Neural progenitor cell (in vitro differentiated cells): ENCODE data around the gene GCNA. TPM values are rescaled to one million over a fixed set of nuclear protein-coding genes. Genes with fewer than 3 reads are reported as not detected.

Source experiments
- DNase-seq: peaks from one replicate; pipeline ENCODE4 v3.0.0-alpha.2; 2016; ENCODE audit warnings: low spot score
- H2AFZ ChIP-seq: fragments of 200-600 bp; sonication (generic); replicated peaks from 2 replicates; pipeline ENCODE4 v1.6.1; 2016; ENCODE audit warnings: antibody characterized with exemption
- H3F3A ChIP-seq: fragments of 200-600 bp; sonication (generic); 2 replicates; pipeline ENCODE4 v1.6.1; 2016; ENCODE audit warnings: antibody characterized with exemption, low read depth
- H3K27ac ChIP-seq: fragments of 200-600 bp; sonication (generic); 2 replicates; pipeline ENCODE4 v1.5.1; 2016; ENCODE audit warnings: mild to moderate bottlenecking
- H3K27me3 ChIP-seq: fragments of 200-600 bp; sonication (generic); 2 replicates; pipeline ENCODE4 v1.6.1; 2016; ENCODE audit warnings: mild to moderate bottlenecking, moderate library complexity
- H3K36me3 ChIP-seq: fragments of 200-600 bp; sonication (generic); 2 replicates; pipeline ENCODE4 v1.5.1; 2016
- H3K4me1 ChIP-seq: fragments of 200-600 bp; sonication (generic); 2 replicates; pipeline ENCODE4 v1.6.1; 2016; ENCODE audit warnings: mixed run types
- H3K4me2 ChIP-seq: fragments of 200-600 bp; sonication (generic); 2 replicates; pipeline ENCODE4 v1.6.1; 2016
- H3K4me3 ChIP-seq: fragments of 200-600 bp; sonication (generic); 2 replicates; pipeline ENCODE4 v1.5.1; 2016
- H3K79me2 ChIP-seq: fragments of 200-600 bp; sonication (generic); 2 replicates; pipeline ENCODE4 v1.6.1; 2016; ENCODE audit warnings: low read depth
- H3K9ac ChIP-seq: fragments of 200-600 bp; sonication (generic); 2 replicates; pipeline ENCODE4 v1.6.1; 2016
- H3K9me3 ChIP-seq: fragments of 200-600 bp; sonication (generic); 2 replicates; pipeline ENCODE4 v1.5.1; 2016; ENCODE audit warnings: low read depth
- H4K20me1 ChIP-seq: fragments of 200-600 bp; sonication (generic); 2 replicates; pipeline ENCODE4 v1.6.1; 2016; ENCODE audit warnings: low read depth
- H3K27ac Mint-ChIP-seq: 3 replicates; pipeline ENCODE4 v1.8.0; 2021; ENCODE audit warnings: mixed read lengths
- H3K27me3 Mint-ChIP-seq: 2 replicates; pipeline ENCODE4 v1.8.0; 2022; ENCODE audit warnings: low read depth, mild to moderate bottlenecking, inconsistent platforms, moderate library complexity, mixed read lengths; ENCODE audit not compliant: insufficient read depth
- H3K36me3 Mint-ChIP-seq: 3 replicates; pipeline ENCODE4 v1.8.0; 2021; ENCODE audit warnings: mixed read lengths
- H3K4me1 Mint-ChIP-seq: 3 replicates; pipeline ENCODE4 v1.8.0; 2021; ENCODE audit warnings: mixed read lengths
- H3K4me3 Mint-ChIP-seq: 3 replicates; pipeline ENCODE4 v1.8.0; 2021; ENCODE audit warnings: mild to moderate bottlenecking, moderate library complexity, mixed read lengths
- H3K9me3 Mint-ChIP-seq: 3 replicates; pipeline ENCODE4 v1.8.0; 2020; ENCODE audit warnings: mixed read lengths
- CTCF ChIP-seq: fragments of 200-600 bp; sonication (generic); IDR thresholded peaks from 2 replicates; pipeline ENCODE4 v1.5.1; 2017; ENCODE audit warnings: antibody characterized with exemption, mild to moderate bottlenecking
- EZH2 ChIP-seq: fragments of 200-600 bp; sonication (generic); IDR thresholded peaks from 2 replicates; pipeline ENCODE4 v1.6.1; 2017; ENCODE audit warnings: antibody characterized with exemption, mild to moderate bottlenecking, moderate library complexity
- EZH2phosphoT487 ChIP-seq: fragments of 200-600 bp; sonication (generic); IDR thresholded peaks from 2 replicates; pipeline ENCODE4 v1.6.1; 2017; ENCODE audit warnings: antibody characterized with exemption
- total RNA-seq: library from RNA; depleted of rRNA; stranded (reverse); fragments of >200 nt; gene quantifications from 2 replicates; pipeline ENCODE4 v1.2.3, GENCODE V29; 2015; ENCODE audit warnings: low replicate concordance

The GCNA gene
- total RNA-seq, 1 donor from 2014 or later = 0.97 TPM

- H3K4me1 Mint-ChIP-seq = no peaks in the 10 kb centered on the region
- Histone ChIP-seq H2AFZ (no peak overlapping the region), H3F3A (no peaks in the 10 kb centered on the region), H3K27ac (no peak overlapping the region), H3K4me3 (no peak overlapping the region), H3K9me3 (no peaks in the 10 kb centered on the region), H3K27me3 (no peaks in the 10 kb centered on the region), H4K20me1 (no peaks in the 10 kb centered on the region), H3K4me1 (no peaks in the 10 kb centered on the region), H3K4me2 (no peak overlapping the region), H3K79me2 (no peaks in the 10 kb centered on the region), H3K9ac (no peak overlapping the region), H3K36me3 (no peaks in the 10 kb centered on the region)
- no peak for DNase-seq
- H3K36me3 Mint-ChIP-seq = peaks cover 2% of the 10 kb centered on the region
- TF ChIP-seq EZH2phosphoT487 = no peak
- no peak for TF ChIP-seq CTCF
- no peak for TF ChIP-seq EZH2
- H3K27me3 Mint-ChIP-seq = peaks cover 4% of the 10 kb centered on the region
- H3K27ac Mint-ChIP-seq = no peak overlapping the region
- peaks cover 21% of the 10 kb centered on the region for H3K9me3 Mint-ChIP-seq
- no peak overlapping the region for H3K4me3 Mint-ChIP-seq
Measured at GRCh38 chrX:71619193-71619592, 41.0 kb downstream of the GCNA start.

DNA sequence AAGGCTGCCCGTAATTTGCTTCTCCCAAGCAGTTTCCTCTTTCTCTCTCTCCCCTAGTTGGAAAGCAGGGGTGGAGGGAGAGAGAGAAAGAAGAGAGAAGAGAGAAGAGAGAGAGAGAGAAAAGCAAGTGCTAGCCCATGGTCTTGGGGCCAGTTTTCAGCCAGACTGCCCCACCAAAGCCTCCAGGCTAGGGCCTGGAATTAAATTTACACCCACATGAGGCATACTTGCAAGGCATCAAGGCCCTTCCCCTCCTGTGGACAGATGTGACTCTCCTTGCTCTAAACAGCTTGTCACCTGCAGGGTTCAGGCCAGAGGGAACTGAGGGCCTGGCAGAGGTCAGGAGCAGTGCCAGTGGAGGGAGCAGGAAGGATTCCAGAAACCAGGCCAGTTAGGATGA is 41.7 kb downstream of the GCNA start:
- Mint-ChIP-seq H3K27ac (no peak overlapping the region), H3K36me3 (peaks cover 2% of the 10 kb centered on the region), H3K4me3 (no peak overlapping the region), H3K4me1 (no peaks in the 10 kb centered on the region), H3K9me3 (peaks cover 19% of the 10 kb centered on the region), H3K27me3 (peaks cover 4% of the 10 kb centered on the region)
- no peaks in the 10 kb centered on the region for H3K36me3 ChIP-seq
- no peaks in the 10 kb centered on the region for H3F3A ChIP-seq
- no peaks in the 10 kb centered on the region for H3K27me3 ChIP-seq
- no peak overlapping the region for H3K27ac ChIP-seq
- no peaks in the 10 kb centered on the region for H4K20me1 ChIP-seq
- H3K79me2 ChIP-seq = no peaks in the 10 kb centered on the region
- H3K4me3 ChIP-seq = no peak overlapping the region
- no peak overlapping the region for H3K4me2 ChIP-seq
- no peaks in the 10 kb centered on the region for H3K4me1 ChIP-seq
- H2AFZ ChIP-seq = no peak overlapping the region
- DNase-seq = no peak
- H3K9ac ChIP-seq = no peak overlapping the region
- no peaks in the 10 kb centered on the region for H3K9me3 ChIP-seq
- TF ChIP-seq EZH2 (no peak), CTCF (no peak), EZH2phosphoT487 (no peak)

GRCh38 chrX:71621603-71622002 is 43.4 kb downstream of the GCNA start:
- no peaks in the 10 kb centered on the region for H3K9me3 ChIP-seq
- Mint-ChIP-seq H3K27me3 (peaks cover 2% of the 10 kb centered on the region), H3K9me3 (peaks cover 9% of the 10 kb centered on the region), H3K4me1 (no peaks in the 10 kb centered on the region), H3K4me3 (no peak overlapping the region), H3K36me3 (peaks cover 2% of the 10 kb centered on the region), H3K27ac (no peak overlapping the region)
- H4K20me1 ChIP-seq = no peaks in the 10 kb centered on the region
- H3K27me3 ChIP-seq = no peaks in the 10 kb centered on the region
- no peak overlapping the region for H3K9ac ChIP-seq
- H3K36me3 ChIP-seq = no peaks in the 10 kb centered on the region
- no peak overlapping the region for H3K4me3 ChIP-seq
- TF ChIP-seq EZH2phosphoT487 = no peak
- TF ChIP-seq CTCF = no peak
- TF ChIP-seq EZH2 = no peak
- no peak overlapping the region for H2AFZ ChIP-seq
- no peaks in the 10 kb centered on the region for H3K79me2 ChIP-seq
- H3K4me2 ChIP-seq = no peak overlapping the region
- DNase-seq = no peak
- no peaks in the 10 kb centered on the region for H3K4me1 ChIP-seq
- no peaks in the 10 kb centered on the region for H3F3A ChIP-seq
- no peak overlapping the region for H3K27ac ChIP-seq
